Hypothalamus (tissue), 51 donors: ENCODE data around the gene MS4A10.
"Not testable (repeated sequence)": the region's sequence is repeated elsewhere in the genome, so short reads cannot be mapped to it uniquely, and the experiment has no call there.

ENCODE experiments used
- DNase-seq, 51 donors: peaks; one replicate each; lab custom pipeline; 2025; lab: John Stamatoyannopoulos, UW

The MS4A10 gene

DNA sequence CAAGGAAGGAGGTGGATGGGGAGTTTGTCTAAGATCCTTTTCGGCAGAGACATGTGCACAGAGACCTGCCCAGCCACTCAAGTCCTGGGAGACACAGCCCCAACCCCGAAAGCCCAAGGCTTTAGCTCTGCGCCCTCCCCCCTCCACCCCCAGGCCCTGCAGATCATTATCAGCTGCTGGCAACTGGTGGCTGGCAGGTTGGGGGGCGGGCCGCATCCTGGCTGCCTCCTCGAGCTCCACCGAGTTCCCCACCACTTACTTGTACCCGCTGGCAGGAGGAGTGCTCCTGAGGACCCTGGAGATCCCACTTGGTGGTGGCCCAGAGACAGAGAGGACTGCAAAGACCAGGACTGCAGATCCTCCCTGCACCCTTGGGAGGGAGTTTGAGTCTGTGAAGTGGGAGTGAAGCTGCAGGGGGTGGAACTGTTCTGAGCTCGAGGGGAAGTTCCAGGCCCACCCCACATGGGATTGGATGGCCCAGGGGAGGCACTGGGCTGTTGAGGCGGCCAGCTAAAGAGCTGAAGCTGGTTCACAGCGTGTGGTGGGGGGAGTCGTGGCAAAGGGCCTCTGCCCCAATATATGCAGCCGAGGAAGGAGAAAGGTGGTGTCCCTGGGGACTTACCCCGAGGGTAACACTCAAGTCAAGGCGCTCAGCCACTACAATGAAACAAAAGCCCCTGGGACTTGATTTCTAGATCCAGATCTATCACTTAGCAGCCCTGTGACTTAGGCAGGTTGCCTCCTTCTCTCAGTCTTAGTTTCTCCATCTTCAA lies 36.9 kb downstream of the MS4A10 start:
- no peak for DNase-seq

DNA sequence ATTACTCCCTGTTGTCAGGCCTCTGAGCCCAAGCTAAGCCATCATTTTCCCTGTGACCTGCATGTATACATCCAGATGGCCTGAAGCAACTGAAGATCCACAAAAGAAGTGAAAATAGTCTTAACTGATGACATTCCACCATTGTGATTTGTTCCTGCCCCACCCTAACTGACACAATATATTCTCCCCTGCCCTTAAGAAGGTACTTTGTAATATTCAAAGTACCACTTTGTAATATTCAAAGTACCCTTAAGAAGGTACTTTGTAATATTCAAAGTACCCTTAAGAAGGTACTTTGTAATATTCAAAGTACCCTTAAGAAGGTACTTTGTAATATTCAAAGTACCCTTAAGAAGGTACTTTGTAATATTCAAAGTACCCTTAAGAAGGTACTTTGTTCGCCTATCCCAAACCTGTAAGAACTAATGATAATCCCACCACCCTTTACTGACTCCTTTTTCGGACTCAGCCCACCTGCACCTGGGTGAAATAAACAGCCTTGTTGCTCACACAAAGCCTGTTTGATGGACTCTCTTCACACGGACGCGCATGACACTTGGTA lies 38.7 kb downstream of the MS4A10 start:
- DNase-seq = not testable (repeated sequence)

DNA sequence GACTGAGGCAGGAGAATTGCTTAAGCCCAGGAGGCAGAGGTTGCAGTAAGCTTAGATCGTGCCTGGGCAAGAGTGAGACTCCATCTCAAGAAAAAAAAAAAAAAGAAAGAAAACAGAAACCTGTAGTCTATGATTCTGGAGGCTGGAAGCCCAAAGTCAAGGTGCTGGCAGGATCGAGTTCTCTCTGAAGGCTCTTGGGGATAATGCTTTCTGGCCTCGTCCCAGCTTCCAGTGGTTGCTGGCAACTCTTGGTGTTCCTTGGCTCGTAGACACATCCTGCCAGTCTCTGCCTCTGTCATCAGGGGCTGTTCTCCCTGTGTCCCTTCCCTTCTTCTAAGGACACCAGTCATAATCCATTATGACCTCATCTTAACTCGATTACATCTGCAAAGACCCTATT lies 40.0 kb downstream of the MS4A10 start:
- no peak for DNase-seq

DNA sequence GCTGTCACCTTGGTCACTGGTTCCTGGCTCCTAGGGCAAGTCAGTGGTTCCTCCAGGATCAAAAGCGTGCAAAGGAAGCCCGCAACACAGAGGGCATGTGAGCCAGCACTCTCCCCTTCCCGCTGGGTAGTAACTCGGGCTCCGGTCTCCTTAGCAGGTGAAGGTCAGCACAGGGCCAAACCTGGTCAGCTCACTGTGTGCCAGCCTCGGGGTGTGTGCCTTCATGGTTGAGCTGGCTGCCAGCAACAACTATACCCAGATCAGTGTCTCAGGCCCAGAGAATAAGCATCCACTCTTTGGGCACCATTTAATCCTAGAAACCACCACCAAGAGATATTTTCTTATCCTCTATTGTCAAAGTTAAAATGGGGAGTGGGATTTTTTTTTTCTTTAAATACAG lies 40.7 kb downstream of the MS4A10 start:
- DNase-seq = no peak

DNA sequence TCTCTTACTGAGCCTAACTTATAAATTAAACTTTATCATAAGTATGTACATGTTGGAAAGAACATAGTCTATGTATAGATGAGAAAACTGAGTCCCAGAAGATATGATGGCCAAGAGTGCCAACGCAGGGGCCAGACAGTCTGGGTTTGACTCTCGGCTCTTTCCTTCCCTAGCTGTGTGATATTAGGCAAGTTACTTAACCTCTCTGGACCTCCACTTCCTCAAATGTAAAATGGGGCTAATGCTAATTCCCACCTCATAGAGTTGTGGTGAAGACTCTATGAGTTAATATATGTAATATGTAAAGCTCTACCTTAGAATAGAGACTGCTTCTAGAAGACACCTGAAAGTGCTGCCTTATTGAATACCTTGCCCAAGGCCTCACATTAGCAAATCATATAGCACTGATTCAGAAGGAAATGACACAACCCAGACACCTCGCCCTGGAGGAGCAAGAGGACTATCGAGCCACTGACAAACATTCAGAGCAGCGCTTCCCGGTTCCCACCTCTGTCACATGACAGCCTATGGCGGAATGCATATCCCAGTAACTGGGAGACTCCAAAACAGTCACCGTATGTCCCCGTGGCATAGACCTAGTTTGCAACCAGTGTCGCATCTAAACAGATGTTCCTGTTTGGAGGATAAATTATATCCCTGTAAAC lies 45.5 kb downstream of the MS4A10 start:
- no peak for DNase-seq

DNA sequence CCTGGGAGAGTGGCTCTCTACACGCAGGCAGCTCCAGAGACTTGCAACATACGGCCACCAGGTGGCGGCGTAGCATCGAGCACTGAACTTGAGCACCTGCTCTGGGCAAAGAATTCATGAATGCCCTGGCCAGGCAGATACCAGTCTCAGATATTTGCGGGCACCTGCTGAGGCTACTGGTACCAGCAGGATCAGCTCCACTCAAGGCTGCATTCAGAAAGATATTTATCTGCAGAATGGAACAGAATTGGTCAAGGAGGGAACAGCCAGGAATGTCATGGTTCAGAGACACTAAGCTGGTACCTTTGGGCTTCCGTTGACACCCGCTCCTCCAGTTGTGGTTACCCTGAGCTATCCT lies 46.0 kb downstream of the MS4A10 start:
- peak in 49 of 51 donors; percentile 17 to 92 (median 65) for DNase-seq

DNA sequence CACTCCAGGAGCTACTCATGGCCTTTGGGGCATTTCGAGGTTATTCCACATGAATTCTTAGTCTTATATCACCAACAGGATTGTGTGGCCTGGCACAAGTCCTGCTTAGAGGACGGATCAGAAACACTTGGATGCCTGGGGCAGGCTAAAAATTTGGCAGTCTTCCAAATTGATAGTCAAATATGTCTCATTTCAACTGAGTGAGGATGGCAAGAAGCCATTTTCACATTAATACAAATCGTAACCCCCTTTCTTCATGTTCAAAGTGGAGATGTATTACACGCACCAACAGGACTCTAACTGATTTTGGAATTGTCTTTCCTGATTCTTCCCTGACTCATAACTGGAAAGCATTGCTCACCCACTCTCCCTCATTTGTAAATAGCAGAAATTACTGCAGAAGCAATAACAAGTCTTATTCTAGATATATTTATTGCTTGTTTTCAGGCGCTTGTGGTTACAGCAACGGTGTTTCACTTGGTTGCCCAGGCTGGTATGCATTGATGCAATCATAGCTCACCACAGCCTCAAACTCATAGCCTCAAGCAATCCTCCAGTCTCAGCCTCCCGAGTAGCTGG lies 46.5 kb downstream of the MS4A10 start:
- DNase-seq = no peak

DNA sequence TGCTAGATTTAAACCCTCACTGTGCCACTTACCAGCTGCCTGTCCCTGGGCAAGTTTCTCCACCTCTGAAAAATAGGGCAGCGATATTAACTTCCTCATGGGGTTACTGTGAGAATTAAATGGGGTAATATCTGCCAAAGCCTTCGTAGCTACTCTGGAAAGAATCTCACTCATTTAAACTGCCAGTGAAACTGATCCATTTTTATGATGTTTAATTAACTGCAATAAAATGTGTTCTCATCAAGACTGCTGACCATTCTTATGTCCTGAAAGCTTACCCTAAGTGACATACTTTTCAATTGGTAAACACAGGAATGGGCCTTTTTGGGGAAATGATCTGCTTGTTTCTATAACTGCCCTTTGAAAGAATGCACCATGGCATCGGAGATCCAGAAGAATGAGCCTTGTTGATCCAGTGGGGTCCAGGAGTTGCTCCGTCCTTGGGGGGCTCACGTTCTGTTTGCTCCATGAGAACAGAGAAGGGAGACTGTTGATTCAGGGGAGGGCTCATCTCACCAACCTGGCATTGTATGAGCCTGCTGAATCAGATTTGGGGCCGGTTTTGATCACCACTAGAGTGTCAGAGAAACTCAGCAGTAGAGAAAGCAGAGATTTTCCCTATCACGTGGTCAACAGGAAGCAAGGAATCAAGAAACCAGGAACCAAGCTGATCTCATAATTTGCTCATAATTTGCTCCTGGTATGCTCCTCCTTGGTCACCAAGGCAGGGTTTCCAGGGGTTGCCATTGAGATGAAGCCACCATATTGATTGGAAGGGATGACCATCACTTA lies 49.8 kb downstream of the MS4A10 start:
- no peak for DNase-seq

DNA sequence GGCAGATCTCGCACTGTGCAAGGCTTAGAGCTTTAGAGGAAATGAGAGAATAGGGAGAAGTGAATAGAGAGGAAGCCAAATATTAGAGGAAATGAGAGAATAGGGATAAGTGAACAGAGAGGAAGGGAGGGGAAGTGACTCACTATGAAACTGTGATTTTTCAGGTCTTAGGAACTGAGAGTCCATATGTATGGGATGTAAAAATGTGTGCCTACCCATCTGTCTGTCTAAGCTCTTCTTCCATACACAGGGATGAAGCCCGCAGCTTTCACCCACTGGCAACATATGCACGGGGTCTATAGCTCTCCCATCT lies 50.4 kb downstream of the MS4A10 start:
- no peak for DNase-seq

DNA sequence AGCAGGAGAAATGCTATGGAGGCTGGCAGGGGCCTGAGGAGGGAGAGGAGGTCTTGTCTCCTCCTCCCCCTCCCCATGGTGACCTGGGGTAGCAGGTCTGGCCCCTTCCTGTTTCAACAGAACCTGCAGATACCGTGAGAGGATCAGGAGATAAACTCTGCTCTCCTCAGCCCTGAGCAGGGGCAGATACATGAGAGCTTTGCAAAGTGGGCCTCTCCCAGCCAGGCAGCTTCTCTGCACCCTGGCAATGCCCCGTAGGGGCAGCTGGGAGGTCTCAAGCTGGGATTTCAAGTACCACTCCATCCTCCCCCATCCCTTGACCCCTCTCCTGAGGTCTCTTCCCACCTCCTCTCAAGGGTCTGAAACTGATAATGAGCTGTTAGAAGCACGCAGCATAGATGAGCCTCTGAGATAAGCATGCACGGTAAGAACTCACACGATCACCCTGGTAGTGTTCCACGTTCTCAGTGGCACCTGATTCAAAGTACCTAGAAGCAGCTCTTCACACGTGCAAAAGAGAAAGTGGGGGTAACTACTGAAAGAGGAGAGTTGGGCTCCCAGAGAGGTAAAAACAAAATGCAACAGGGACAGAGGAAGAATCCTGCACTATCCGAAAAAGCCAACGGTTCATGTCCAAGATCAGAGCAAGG lies 51.9 kb downstream of the MS4A10 start:
- DNase-seq = no peak

DNA sequence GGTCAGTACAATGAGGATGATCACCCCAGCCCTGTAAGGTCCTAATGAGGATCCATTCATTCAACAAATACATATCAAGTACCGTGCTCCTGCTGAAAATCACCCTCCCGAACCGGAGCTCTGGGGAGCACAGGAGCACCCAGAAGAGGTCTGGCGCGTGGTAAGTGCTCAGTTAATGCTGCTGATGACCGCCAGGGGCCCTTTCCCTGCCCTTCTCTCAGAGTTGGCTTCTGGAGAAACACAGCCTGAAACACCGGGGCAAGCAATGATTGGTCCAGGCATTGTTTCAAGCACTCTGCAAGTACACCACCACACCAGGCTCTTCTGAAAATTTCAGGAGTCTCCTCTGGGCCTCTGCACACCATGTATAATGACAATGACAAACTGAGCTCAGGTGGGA lies 53.0 kb downstream of the MS4A10 start:
- no peak for DNase-seq

DNA sequence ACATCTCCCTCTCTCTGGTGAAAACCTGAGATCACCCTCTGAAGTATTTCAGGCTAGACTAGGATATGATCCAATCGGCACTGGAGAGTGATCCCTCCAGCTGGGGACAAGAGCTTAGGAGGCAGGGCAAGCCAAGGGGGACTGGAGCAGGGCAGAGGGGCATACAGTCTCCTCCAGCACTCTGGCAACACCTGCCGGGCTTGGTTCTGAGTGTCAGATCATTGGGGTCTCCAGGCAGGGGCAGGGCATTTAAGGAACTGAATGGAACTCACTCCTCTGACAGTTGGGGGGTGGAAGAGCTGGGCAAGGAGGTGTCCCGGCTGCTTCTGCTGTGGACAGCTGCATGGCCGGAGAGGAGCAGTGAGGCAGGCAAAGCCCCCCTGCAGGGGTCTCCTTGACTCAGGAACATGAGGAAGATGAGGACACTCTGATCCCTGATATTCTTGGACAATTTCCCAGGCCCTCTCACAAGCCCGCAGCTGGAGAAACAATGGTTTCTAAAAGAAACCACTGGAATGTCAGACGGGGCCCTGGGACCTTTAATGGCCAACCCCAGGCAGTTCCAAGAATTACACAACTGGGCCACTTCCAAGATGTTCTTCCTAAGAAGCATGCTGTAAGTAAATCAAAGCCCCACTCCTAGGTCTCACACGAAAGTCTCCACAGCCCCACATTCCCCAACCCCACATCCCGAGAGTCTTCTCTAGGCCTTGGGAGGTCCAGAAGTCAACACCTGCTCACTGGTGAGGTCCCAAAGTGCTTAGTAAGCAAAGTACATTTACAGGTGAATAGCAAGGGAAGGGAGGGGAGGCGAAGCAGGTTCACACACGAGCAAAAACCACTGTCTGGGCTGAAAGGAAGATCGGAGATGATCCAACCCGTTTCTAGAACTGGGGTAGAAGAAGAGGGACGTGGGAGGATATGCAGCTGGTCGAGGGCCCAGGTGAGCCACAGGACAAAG lies 55.6 kb downstream of the MS4A10 start:
- peak in 1 of 51 donors; percentile 19 for DNase-seq

DNA sequence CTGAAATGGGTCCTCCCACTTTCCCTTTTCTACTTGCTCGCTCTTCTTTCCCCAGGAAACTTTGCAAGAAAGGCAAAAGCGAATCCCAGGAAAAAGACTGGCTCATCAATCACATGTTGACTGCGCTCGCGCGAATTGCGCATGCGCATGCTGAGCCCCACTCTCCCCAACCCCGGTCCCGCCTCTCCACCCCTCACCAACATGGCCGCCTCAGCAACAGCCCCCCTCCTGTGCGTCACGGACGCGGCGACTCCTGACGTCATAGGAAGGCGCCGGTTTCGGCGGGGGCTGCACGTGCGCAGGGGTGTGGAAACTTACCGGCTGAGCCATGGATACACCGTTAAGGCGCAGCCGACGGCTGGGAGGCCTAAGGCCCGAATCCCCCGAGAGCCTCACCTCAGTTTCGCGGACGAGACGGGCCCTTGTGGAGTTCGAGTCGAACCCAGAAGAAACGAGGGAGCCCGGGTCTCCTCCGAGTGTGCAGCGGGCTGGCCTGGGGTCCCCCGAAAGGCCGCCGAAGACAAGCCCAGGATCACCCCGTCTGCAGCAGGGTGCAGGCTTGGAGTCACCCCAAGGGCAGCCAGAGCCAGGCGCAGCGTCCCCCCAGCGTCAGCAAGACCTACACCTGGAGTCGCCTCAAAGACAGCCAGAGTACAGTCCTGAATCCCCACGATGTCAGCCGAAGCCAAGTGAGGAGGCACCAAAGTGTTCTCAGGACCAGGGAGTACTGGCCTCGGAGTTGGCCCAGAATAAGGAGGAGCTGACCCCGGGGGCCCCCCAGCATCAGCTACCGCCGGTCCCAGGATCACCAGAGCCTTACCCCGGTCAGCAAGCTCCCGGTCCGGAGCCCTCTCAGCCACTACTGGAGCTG lies 56.9 kb downstream of the MS4A10 start, which contains the start of gene CCDC86:
Gene CCDC86 (plus strand): TSS at position 317 of the 871 bp plus-strand sequence. CDS start 12 bp downstream, at position 329.
- peak; percentile 76 to 98 (median 92) for DNase-seq

DNA sequence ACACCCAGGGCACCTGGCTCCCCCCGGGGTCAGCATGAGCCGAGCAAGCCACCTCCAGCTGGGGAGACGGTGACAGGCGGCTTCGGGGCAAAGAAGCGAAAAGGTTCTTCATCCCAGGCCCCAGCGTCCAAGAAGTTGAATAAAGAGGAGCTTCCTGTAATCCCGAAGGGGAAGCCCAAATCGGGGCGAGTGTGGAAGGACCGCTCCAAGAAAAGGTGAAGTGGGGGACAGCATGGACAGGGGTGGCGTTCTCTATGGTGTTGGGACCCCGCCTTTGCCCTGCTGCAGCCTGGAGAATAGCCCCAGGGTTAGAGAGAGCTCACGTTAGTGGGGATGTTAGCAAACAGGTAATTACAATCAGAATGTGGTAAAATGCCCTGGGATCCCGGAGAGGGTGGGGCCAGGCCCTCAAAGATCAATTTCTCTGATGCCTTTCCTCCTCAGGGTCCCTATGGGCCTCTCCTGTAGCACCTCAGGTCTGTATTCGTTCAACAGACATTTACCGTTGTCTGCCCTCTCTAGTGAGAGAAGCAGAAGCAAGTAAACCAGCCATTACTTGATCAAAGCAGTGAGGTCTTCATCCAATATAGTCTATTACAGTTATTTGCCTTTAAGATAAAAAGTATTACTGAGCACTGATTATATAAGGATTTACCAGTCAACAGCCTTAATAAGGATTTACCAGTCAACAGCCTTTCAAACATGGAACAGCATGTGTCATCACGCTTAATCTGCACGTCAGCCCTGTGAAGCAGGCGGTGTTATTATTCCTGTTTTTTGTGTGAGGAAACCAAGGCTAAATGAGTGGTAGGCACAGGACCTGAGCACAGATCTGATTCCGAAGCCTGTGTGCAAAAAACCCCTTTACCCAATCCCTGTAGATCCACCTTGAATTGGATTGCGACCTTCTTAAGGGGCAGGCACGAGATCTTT lies 57.8 kb downstream of the MS4A10 start:
- peak in 2 of 51 donors; percentile 36 to 47 for DNase-seq

DNA sequence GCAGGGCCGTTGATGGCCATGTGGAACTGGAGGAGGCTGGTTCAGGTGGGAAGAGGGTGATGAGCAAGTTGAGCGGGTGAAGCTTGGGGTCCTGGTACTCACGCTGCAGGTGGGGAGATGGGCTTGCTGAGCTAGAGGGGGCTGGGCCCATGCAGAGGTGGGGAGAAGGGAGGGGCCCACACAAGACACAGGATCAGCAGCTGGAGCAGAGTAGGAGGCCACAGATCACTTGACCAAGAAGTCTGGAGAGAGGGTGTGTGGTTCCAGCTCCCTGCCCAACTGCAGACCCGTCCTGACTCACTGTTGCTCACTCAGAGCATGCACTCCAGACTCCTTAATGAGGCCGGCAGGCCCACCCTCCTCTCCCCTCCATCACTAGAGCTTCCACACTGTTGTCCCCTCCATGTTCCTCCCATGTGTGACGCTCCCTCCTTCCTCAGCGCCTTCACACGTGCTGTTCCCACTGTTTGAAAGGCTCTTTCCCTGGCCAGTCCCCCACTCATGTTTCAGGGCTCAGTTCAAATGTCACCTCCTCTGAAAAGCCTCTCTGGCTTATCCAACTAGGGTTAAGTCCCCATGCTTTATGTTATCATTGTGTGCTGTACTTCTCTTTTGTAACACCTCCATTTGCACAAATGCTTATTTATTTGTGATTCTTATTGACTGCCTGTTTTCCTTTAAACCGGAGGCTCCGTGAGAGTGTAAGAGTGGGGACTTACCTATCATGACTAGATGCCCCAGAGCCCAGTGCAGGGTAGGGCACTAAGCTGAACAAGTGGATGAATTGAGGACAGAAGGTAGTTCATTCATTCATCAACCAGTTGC lies 59.1 kb downstream of the MS4A10 start:
- peak in 1 of 51 donors; percentile 12 for DNase-seq

DNA sequence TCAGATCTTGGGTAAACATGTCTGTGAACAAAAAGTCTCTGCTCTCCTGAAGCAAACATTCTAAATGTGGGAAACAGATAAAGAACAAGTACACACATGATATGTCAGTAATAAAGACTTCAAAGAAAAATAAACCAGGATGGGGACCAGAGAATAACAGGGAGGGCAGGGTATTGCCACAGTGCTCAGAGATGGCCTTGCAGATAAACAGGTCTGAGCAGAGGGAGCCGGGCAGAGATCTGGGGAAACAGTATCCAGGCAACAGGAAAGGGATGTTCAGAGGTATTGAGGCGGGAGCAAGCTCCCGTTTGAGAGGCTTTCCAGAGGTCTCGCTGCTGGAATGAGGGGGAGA lies 59.7 kb downstream of the MS4A10 start:
- DNase-seq = peak in 1 of 51 donors; percentile 12
